Breast epithelium (tissue), 4 donors: ENCODE results near the gene ADARB1. TPM values are rescaled to one million over a fixed set of nuclear protein-coding genes. Genes with fewer than 3 reads are reported as not detected.

Experiments
- DNase-seq, 2 donors: peaks; one replicate each; pipeline ENCODE4 v3.0.0-alpha.2; 2019; ENCODE audit warnings: low spot score in 2 of 2
- H3K27ac ChIP-seq, 2 donors: fragments of 200-600 bp; sonication (generic) in 1 of 2; one replicate each; pipeline ENCODE4 v1.5.1; 2016 to 2019; ENCODE audit warnings: mild to moderate bottlenecking in 1 of 2
- H3K27me3 ChIP-seq, 2 donors: fragments of 200-600 bp; sonication (generic) in 1 of 2; one replicate each; pipeline versions ENCODE4 v1.5.1 to v1.6.0; 2017 to 2019; ENCODE audit warnings: control low read depth in 1 of 2, mild to moderate bottlenecking in 1 of 2
- H3K36me3 ChIP-seq: fragments of 200-600 bp; one replicate; pipeline ENCODE4 v1.5.1; 2019
- H3K4me1 ChIP-seq, 2 donors: fragments of 200-600 bp; sonication (generic); one replicate each; pipeline ENCODE4 v1.5.1; 2016 to 2019; ENCODE audit warnings: control low read depth in 1 of 2
- H3K4me3 ChIP-seq, 3 donors: fragments of 200-600 bp; sonication (generic); 1 replicate in 2 of 3; 2 replicates in 1 of 3; pipeline ENCODE4 v1.5.1; 2016 to 2019; ENCODE audit warnings: mild to moderate bottlenecking in 3 of 3, moderate library complexity in 2 of 3
- H3K9me3 ChIP-seq, 2 donors: fragments of 200-600 bp; sonication (generic) in 1 of 2; one replicate each; pipeline ENCODE4 v1.5.1; 2016 to 2019; ENCODE audit warnings: control low read depth in 1 of 2
- POLR2A ChIP-seq: fragments of 450-650 bp; IDR thresholded peaks from one replicate; pipeline ENCODE4 v1.6.1; 2016; ENCODE audit warnings: antibody characterized with exemption, mild to moderate bottlenecking, moderate library complexity
- POLR2AphosphoS5 ChIP-seq, 3 donors: sonication (generic); formaldehyde crosslinking; IDR thresholded peaks; one replicate each; pipeline ENCODE4 v1.6.1; 2017; ENCODE audit warnings: antibody characterized with exemption in 3 of 3
- intact Hi-C: fragments of 100-400 bp; cut with DNase I; formaldehyde crosslinking; loops from one replicate; pipeline ENCODE4 v1.15.1; 2023; ENCODE audit warnings: low total_unique reads
- total RNA-seq, 3 donors: library from RNA; depleted of rRNA; stranded (reverse); fragments of >200 nt; gene quantifications; one replicate each; pipeline ENCODE4 v1.1.0, GENCODE V29; 2016
- TF ChIP-seq, protein P1 (sequence below), 3 donors: fragments of 450-650 bp; IDR thresholded peaks; one replicate each; pipeline ENCODE4 v1.5.1; 2016 to 2017; ENCODE audit warnings: antibody characterized with exemption in 3 of 3, mild to moderate bottlenecking in 3 of 3, moderate library complexity in 3 of 3

Gene ADARB1
- total RNA-seq, 3 donors from 2014 or later = 19.9 to 21.3 (median 20.0) TPM

DNA sequence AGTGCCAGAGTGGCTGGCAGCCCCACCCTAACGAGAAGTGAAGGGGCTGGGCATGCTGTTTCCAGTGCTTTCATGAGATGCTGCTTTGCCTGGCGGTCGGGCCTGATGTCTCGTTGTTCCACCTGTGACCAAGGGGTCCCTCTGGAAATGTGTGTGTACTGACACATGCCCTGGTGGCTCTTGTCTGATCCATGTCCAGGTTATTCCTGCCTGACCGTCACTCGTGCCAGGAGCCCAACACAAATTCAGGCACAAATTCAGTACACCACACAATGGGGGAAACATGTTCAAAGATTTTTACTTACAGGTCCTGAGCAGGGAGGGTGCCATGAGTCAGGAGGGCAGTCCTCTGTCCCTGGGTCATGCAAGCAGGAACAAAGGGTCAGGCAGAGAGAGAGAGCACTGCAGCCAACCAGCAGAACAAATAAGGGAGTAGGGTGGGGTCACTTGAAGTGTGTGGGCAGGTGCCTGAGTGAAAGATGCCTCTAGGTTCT, 76.3 kb downstream of the ADARB1 start:
- intact Hi-C loops = no loop called here
- TF ChIP-seq, protein P1, sequence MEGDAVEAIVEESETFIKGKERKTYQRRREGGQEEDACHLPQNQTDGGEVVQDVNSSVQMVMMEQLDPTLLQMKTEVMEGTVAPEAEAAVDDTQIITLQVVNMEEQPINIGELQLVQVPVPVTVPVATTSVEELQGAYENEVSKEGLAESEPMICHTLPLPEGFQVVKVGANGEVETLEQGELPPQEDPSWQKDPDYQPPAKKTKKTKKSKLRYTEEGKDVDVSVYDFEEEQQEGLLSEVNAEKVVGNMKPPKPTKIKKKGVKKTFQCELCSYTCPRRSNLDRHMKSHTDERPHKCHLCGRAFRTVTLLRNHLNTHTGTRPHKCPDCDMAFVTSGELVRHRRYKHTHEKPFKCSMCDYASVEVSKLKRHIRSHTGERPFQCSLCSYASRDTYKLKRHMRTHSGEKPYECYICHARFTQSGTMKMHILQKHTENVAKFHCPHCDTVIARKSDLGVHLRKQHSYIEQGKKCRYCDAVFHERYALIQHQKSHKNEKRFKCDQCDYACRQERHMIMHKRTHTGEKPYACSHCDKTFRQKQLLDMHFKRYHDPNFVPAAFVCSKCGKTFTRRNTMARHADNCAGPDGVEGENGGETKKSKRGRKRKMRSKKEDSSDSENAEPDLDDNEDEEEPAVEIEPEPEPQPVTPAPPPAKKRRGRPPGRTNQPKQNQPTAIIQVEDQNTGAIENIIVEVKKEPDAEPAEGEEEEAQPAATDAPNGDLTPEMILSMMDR (IDR thresholded peaks at IDR 0.05) = no peak
- TF ChIP-seq POLR2A (no peak), POLR2AphosphoS5 (IDR thresholded peaks at IDR 0.05) (no peak)
- H3K4me1 ChIP-seq = no peaks in the 10 kb centered on the region
- peak in 1 of 2 donors; percentile 16 for DNase-seq
- H3K4me3 ChIP-seq = no peak overlapping the region
- no peaks in the 10 kb centered on the region for H3K9me3 ChIP-seq
- H3K27me3 ChIP-seq = no peaks in the 10 kb centered on the region
- no peaks in the 10 kb centered on the region for H3K36me3 ChIP-seq
- peak overlapping the region in 1 of 2 donors; percentile 29 for H3K27ac ChIP-seq

DNA sequence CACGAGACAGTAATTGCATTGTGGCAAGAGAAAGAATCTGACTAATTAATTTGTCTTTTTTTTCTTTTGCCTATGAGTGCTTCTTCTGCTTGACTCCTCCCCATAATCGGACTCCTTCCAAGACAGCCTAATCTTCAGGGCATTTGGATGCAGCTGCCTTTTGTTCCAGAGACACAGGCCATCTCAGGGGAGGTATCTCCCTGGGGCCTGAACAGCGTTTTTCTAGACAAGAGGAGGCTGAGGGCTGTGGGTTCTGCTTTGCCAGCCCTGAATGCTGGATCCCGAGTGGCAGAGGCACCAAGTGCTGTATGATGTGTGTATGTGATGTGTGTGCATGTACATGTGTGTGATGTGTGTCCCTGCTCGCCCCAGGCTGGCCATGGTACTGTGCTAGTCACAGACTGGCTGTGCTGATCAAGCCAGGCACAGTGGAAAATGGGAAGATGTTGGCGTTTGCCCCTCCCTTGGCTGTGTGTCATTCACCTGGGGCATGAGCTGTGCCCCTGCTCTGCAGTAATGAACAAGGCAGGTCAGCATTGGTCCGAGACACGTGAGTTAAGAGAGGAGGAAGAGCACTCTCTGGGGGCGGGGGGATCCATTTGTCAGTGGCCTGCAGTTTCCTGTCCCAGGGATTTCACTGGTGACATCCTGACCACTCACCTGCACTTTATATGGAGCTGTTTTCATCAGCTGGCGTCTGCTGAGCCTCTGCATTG, 77.2 kb downstream of the ADARB1 start:
- Histone ChIP-seq H3K4me1 (no peaks in the 10 kb centered on the region), H3K9me3 (no peaks in the 10 kb centered on the region), H3K27ac (no peak overlapping the region), H3K27me3 (no peaks in the 10 kb centered on the region), H3K4me3 (no peak overlapping the region), H3K36me3 (no peaks in the 10 kb centered on the region)
- TF ChIP-seq POLR2A = no peak
- TF ChIP-seq, protein P1 (IDR thresholded peaks at IDR 0.05) = no peak
- no peak for TF ChIP-seq POLR2AphosphoS5 (IDR thresholded peaks at IDR 0.05)
- intact Hi-C loops = no loop called here
- peak in 1 of 2 donors; percentile 44 for DNase-seq

DNA sequence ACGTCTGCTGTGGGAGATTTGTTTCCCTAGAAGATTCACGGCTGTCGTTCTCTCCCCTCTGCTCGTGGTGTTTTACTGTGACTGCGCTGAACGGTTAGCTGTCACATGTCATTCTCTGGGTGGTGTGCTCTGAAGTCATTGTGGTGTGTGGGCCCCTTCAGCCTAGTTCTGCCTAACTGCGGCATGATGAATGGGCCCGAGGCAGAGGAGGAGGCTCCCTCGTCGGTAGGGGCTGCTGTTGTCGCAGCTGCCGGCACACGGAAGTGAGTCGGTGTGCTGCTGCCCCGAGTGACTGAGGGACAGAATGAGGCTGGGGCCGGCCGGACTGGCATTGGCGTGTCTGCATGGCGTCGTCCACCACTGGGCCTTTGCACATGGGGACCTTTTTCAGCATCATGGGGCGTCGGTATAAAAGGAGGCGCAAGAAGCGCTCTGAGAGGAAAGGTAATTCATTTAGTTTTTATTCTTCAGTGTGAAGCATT, 77.9 kb downstream of the ADARB1 start:
- peak in 1 of 2 donors; percentile 16 for DNase-seq
- H3K9me3 ChIP-seq = no peaks in the 10 kb centered on the region
- no peak overlapping the region for H3K4me3 ChIP-seq
- intact Hi-C loops = no loop called here
- no peaks in the 10 kb centered on the region for H3K27me3 ChIP-seq
- H3K4me1 ChIP-seq = no peaks in the 10 kb centered on the region
- H3K27ac ChIP-seq = no peak overlapping the region
- H3K36me3 ChIP-seq = no peaks in the 10 kb centered on the region
- no peak for TF ChIP-seq POLR2AphosphoS5 (IDR thresholded peaks at IDR 0.05)
- TF ChIP-seq, protein P1 (IDR thresholded peaks at IDR 0.05) = no peak
- no peak for TF ChIP-seq POLR2A

DNA sequence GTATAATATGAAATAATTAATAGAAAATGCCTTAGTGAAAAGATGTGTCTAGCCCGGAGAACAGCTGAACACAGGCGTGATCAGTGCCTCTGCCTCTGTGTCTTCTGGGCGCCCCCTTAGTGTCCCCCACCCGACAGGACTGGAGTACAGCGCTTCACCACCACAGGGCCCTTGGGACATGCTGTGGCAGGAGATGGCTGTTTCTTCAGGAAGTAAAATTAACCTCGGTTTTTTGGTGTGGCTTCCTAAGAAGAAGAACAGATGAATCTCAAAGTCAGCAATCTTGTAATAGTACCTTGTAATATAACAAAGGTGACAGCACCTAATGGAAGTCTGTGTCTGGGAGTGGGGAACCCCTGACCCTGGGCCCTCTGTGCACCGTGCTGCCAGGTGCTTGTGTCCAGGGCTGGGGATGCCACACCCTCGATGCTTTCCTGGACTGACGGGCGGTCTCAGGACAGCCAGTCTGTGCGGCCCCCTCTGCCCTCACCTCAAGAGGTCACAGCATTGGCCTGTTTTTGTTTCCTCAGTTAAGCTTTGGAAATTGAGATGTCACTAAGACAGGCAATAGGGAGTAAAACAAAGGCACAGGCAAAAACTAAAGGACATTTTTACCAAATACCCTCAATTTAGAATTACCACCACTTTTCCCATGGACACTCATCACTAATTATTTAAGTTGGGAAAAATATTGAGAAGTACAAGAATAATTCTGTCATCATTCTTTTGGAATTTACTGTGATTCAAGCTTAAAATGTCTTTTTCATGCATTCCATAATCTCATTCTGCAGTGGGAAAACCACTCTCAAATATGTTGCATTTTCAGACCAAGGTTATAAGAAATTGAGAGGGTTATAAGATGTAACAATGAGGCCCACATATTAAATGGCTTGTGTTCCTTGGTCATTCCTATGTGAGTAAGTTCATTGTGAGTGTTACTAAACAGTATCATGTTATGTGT, 79.3 kb downstream of the ADARB1 start:
- DNase-seq = peak in 1 of 2 donors; percentile 14
- H3K4me1 ChIP-seq = no peaks in the 10 kb centered on the region
- TF ChIP-seq POLR2A = no peak
- TF ChIP-seq, protein P1 (IDR thresholded peaks at IDR 0.05) = no peak
- no peaks in the 10 kb centered on the region for H3K27me3 ChIP-seq
- H3K27ac ChIP-seq = no peak overlapping the region
- no peaks in the 10 kb centered on the region for H3K9me3 ChIP-seq
- H3K4me3 ChIP-seq = no peak overlapping the region
- intact Hi-C loops = no loop called here
- H3K36me3 ChIP-seq = no peaks in the 10 kb centered on the region
